Right lobe of liver (tissue), 6 donors: Measurements from ENCODE around the gene DNASE1L2. TPM values are rescaled to one million over a fixed set of nuclear protein-coding genes. Genes with fewer than 3 reads are reported as not detected.

ENCODE experiments used
- ATAC-seq, 4 donors: fragments of 200-7000 bp; cut with Tn5 transposase; one replicate each; pipeline ENCODE4 v1.9.1; 2020; ENCODE audit warnings: mild to moderate bottlenecking in 4 of 4, moderate library complexity in 4 of 4
- DNase-seq, 3 donors: peaks; one replicate each; pipeline ENCODE4 v3.0.0-alpha.2; 2020
- H3K27ac ChIP-seq, 3 donors: fragments of 200-600 bp; one replicate each; pipeline ENCODE4 v1.8.0; 2022
- H3K27me3 ChIP-seq, 2 donors: fragments of 200-600 bp; one replicate each; pipeline ENCODE4 v1.8.0; 2022
- H3K36me3 ChIP-seq, 4 donors: fragments of 200-600 bp; sonication (generic) in 1 of 4; one replicate each; pipeline versions ENCODE4 v1.5.1 to v1.8.0; 2017 to 2022; ENCODE audit warnings: control low read depth in 1 of 4
- H3K4me1 ChIP-seq, 4 donors: fragments of 200-600 bp; sonication (generic) in 1 of 4; one replicate each; pipeline versions ENCODE4 v1.5.1 to v1.8.0; 2017 to 2022; ENCODE audit warnings: control low read depth in 1 of 4
- H3K4me3 ChIP-seq, 3 donors: fragments of 200-600 bp; one replicate each; pipeline ENCODE4 v1.8.0; 2022
- H3K9me3 ChIP-seq, 4 donors: fragments of 200-600 bp; sonication (generic) in 1 of 4; one replicate each; pipeline versions ENCODE4 v1.5.1 to v1.8.0; 2017 to 2022; ENCODE audit warnings: control low read depth in 1 of 4
- CTCF ChIP-seq, 4 donors: fragments of 200-600 bp in 3 of 4; fragments of 450-650 bp in 1 of 4; IDR thresholded peaks; one replicate each; pipeline versions ENCODE4 v1.5.1 to v1.8.0; 2016 to 2022; ENCODE audit warnings: antibody characterized with exemption in 4 of 4, mild to moderate bottlenecking in 2 of 4
- POLR2A ChIP-seq: fragments of 450-650 bp; IDR thresholded peaks from one replicate; pipeline ENCODE4 v1.6.1; 2017; ENCODE audit warnings: antibody characterized with exemption, mild to moderate bottlenecking
- WGBS: methylation state at CpG from one replicate; pipeline ENCODE4 v1.1.6; 2018; ENCODE audit warnings: low coverage, low lambda C conversion rate; ENCODE audit not compliant: insufficient coverage; ENCODE audit errors: missing lambda C conversion rate; 5-methylcytosine and 5-hydroxymethylcytosine counted together
- intact Hi-C, 2 donors: fragments of 100-400 bp; cut with DNase I; formaldehyde crosslinking; loops; one replicate each; pipeline versions ENCODE4 v1.11.2 to v1.14.1; 2022
- total RNA-seq, 6 experiments: library from RNA; depleted of rRNA in 2 of 6; stranded (reverse); fragments of >200 nt in 2 of 6; fragmentation: NEBNext Ultra II Directional in 3 of 6; extraction: Animal tissue kit (Norgen Biotek cat#: 25700) in 3 of 6; gene quantifications; one replicate each; pipeline versions ENCODE4 v1.1.0 to v1.2.4, GENCODE V29; 2016 to 2023
- donor health status: DM: no; HTN: yes; CAD: no.
- donor health status: DM: no; HTN: no; CAD: no.
- donor health status: DM: no; HTN: no; CAD: no.
- donor health status: DM: no; HTN: yes; CAD: no.
- donor health status: DM: no; HTN: yes; CAD: no.

DNASE1L2 gene
- total RNA-seq, 6 experiments from 2014 or later: 0.31 to 1.1 (median 0.40) TPM; not detected in 1

GRCh38 chr16:2194166-2194834 lies 41.9 kb upstream of the DNASE1L2 start:
- no peak for TF ChIP-seq CTCF (IDR thresholded peaks at IDR 0.05)
- TF ChIP-seq POLR2A: no peak
- intact Hi-C loops: loop anchor here (10.0 kb wide), 1 partner anchor 311 kb away; no protein-coding TSS in a partner anchor
- no peak overlapping the region for H3K27ac ChIP-seq
- H3K4me1 ChIP-seq: peaks cover 0 to 10% (median 0%) of the 10 kb centered on the region in 4 donors
- ATAC-seq (no peak), DNase-seq (no peak)
- no peaks in the 10 kb centered on the region for H3K9me3 ChIP-seq
- H3K27me3 ChIP-seq: peaks cover 0 to 11% of the 10 kb centered on the region in 2 donors
- H3K4me3 ChIP-seq: no peak overlapping the region
- H3K36me3 ChIP-seq: no peaks in the 10 kb centered on the region
- WGBS: 45% methylated on average over 4 of the region's 16 CpGs

- peak in 1 of 3 donors; percentile 49 for DNase-seq
- ATAC-seq: peak; percentile 76 to 92 (median 89)
- 10% methylated on average over 6 of the region's 10 CpGs for WGBS
Observed at GRCh38 chr16:2194852-2195321, 41.4 kb upstream of the DNASE1L2 start.

GRCh38 chr16:2195322-2196161 lies 40.7 kb upstream of the DNASE1L2 start:
- intact Hi-C loops: loop anchor here (10.0 kb wide), 1 partner anchor 309 kb away; no protein-coding TSS in a partner anchor
- no peak for TF ChIP-seq POLR2A
- no peak for TF ChIP-seq CTCF (IDR thresholded peaks at IDR 0.05)
- Histone ChIP-seq H3K9me3 (no peaks in the 10 kb centered on the region), H3K4me3 (peak overlapping the region in 1 of 3 donors; percentile 26), H3K27ac (no peak overlapping the region), H3K36me3 (no peaks in the 10 kb centered on the region), H3K27me3 (peaks cover 0 to 11% of the 10 kb centered on the region in 2 donors), H3K4me1 (peaks cover 0 to 10% (median 0%) of the 10 kb centered on the region in 4 donors)
- 5% methylated on average over 4 of the region's 49 CpGs for WGBS
- ATAC-seq (peak in 1 of 4 donors; percentile 17), DNase-seq (no peak)

More at GRCh38 chr16:2194852-2195321, 41.4 kb upstream of the DNASE1L2 start:
- Histone ChIP-seq H3K27me3 (peaks cover 0 to 11% of the 10 kb centered on the region in 2 donors), H3K9me3 (no peaks in the 10 kb centered on the region), H3K27ac (no peak overlapping the region), H3K4me1 (peaks cover 0 to 10% (median 0%) of the 10 kb centered on the region in 4 donors), H3K4me3 (no peak overlapping the region), H3K36me3 (no peaks in the 10 kb centered on the region)
- intact Hi-C loops: loop anchor here (10.0 kb wide), 1 partner anchor 310 kb away; no protein-coding TSS in a partner anchor
- TF ChIP-seq CTCF (IDR thresholded peaks at IDR 0.05) (peak; percentile 53 to 67 (median 55)), POLR2A (no peak)

GRCh38 chr16:2196162-2196980 lies 39.9 kb upstream of the DNASE1L2 start, which contains the start of gene CASKIN1:
Gene CASKIN1, minus strand, starts transcription at chr16:2196605. Its CDS starts 173 bp downstream, at chr16:2196432.
- no peak within 1 kb of the TSS for H3K27ac ChIP-seq
- TF ChIP-seq CTCF (IDR thresholded peaks at IDR 0.05) (no peak), POLR2A (no peak)
- ATAC-seq: no peak
- WGBS: 0% methylated on average over 2 of the region's 129 CpGs
- peak within 1 kb of the TSS in 1 of 3 donors; percentile 26 for H3K4me3 ChIP-seq
- intact Hi-C loops: loop anchor here (10.0 kb wide), 1 partner anchor 308 kb away; no protein-coding TSS in a partner anchor
- H3K4me1 ChIP-seq: peaks cover 0 to 10% (median 0%) of the 10 kb centered on the region in 4 donors
- H3K27me3 ChIP-seq: peaks cover 0 to 11% of the 10 kb centered on the region in 2 donors
- no peak for DNase-seq
- no peaks in the 10 kb centered on the region for H3K36me3 ChIP-seq
- H3K9me3 ChIP-seq: no peaks in the 10 kb centered on the region
